ENCODE results near the gene GATAD2B. TPM values are rescaled to one million over a fixed set of nuclear protein-coding genes. Genes with fewer than 3 reads are reported as not detected.

Gene GATAD2B
- total and polyA plus RNA-seq, 2 experiments from 2014 or later, result 5.4 to 11.7 TPM

GRCh38 chr1:153795934-153796785 lies 126.6 kb downstream of the GATAD2B start:
- no peak for TF ChIP-seq EZH2phosphoT487 (IDR thresholded peaks at IDR 0.05; ENCODE audit: low read depth, severe bottlenecking, unreplicated experiment)
- TF ChIP-seq EZH2 (IDR thresholded peaks at IDR 0.05; ENCODE audit: borderline replicate concordance), result no peak
- TF ChIP-seq CTCF (IDR thresholded peaks at IDR 0.05; ENCODE audit: poor library complexity), result no peak
- Histone ChIP-seq H3K27me3 (no peaks in the 10 kb centered on the region), H3K9me2 (replicated peaks; ENCODE audit: insufficient read depth) (no peaks in the 10 kb centered on the region), H3K36me3 (replicated peaks; ENCODE audit: insufficient read depth, low read depth) (no peaks in the 10 kb centered on the region), H3K4me2 (no peak overlapping the region), H3K9me3 (ENCODE audit: low read depth) (no peaks in the 10 kb centered on the region), H2AFZ (no peak overlapping the region), H3K79me2 (no peaks in the 10 kb centered on the region), H3K4me1 (ENCODE audit: insufficient read depth) (no peaks in the 10 kb centered on the region), H3K4me3 (no peak overlapping the region), H4K20me1 (ENCODE audit: insufficient read depth, poor library complexity, severe bottlenecking) (no peaks in the 10 kb centered on the region), H3K27ac (no peak overlapping the region)
- no peak for DNase-seq (ENCODE audit: low spot score)
- WGBS (ENCODE audit: low lambda C conversion rate, missing lambda C conversion rate), result 84% methylated on average over 9 of the region's 9 CpGs

DNA sequence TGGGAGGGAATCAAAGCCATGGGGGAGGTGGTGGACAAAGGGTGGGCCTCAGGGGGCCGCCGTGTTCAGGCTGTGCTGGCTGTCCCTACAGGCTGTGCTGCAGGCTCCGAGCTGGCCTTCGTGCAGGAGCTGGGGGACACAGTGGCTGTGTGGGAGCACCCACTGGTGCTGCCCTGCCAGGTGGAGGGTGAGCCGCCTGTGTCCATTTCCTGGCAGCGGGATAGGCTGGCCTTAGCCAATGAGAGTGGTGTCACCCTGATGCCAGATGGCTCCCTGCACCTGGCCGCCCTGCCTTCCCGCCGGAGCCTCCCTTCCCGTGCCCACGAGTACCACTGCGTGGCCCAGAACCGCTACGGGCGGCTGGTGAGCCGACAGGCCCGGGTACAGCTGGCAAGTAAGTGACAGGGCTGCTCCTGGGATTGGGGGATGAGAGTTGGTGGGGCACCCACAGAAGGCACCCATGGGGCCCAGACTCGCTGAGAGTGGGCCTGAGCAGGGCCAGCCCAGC lies 127.4 kb downstream of the GATAD2B start:
- H3K36me3 ChIP-seq (replicated peaks; ENCODE audit: insufficient read depth, low read depth), result no peaks in the 10 kb centered on the region
- no peaks in the 10 kb centered on the region for H3K79me2 ChIP-seq
- H4K20me1 ChIP-seq (ENCODE audit: insufficient read depth, poor library complexity, severe bottlenecking), result no peaks in the 10 kb centered on the region
- no peak overlapping the region for H3K4me2 ChIP-seq
- no peaks in the 10 kb centered on the region for H3K27me3 ChIP-seq
- no peak for DNase-seq (ENCODE audit: low spot score)
- 89% methylated on average over 18 of the region's 18 CpGs for WGBS (ENCODE audit: low lambda C conversion rate, missing lambda C conversion rate)
- no peak for TF ChIP-seq CTCF (IDR thresholded peaks at IDR 0.05; ENCODE audit: poor library complexity)
- TF ChIP-seq EZH2phosphoT487 (IDR thresholded peaks at IDR 0.05; ENCODE audit: low read depth, severe bottlenecking, unreplicated experiment), result no peak
- no peak for TF ChIP-seq EZH2 (IDR thresholded peaks at IDR 0.05; ENCODE audit: borderline replicate concordance)
- no peaks in the 10 kb centered on the region for H3K9me3 ChIP-seq (ENCODE audit: low read depth)
- H2AFZ ChIP-seq, result no peak overlapping the region
- no peaks in the 10 kb centered on the region for H3K9me2 ChIP-seq (replicated peaks; ENCODE audit: insufficient read depth)
- H3K4me3 ChIP-seq, result no peak overlapping the region
- no peak overlapping the region for H3K27ac ChIP-seq
- no peaks in the 10 kb centered on the region for H3K4me1 ChIP-seq (ENCODE audit: insufficient read depth)

GRCh38 chr1:153794624-153795329 lies 128.0 kb downstream of the GATAD2B start:
- H3K9me3 ChIP-seq (ENCODE audit: low read depth), result no peaks in the 10 kb centered on the region
- no peak overlapping the region for H3K27ac ChIP-seq
- H3K4me3 ChIP-seq, result no peak overlapping the region
- no peak for DNase-seq (ENCODE audit: low spot score)
- no peaks in the 10 kb centered on the region for H3K9me2 ChIP-seq (replicated peaks; ENCODE audit: insufficient read depth)
- no peaks in the 10 kb centered on the region for H3K36me3 ChIP-seq (replicated peaks; ENCODE audit: insufficient read depth, low read depth)
- H3K79me2 ChIP-seq, result no peaks in the 10 kb centered on the region
- no peak overlapping the region for H3K4me2 ChIP-seq
- no peaks in the 10 kb centered on the region for H4K20me1 ChIP-seq (ENCODE audit: insufficient read depth, poor library complexity, severe bottlenecking)
- H3K4me1 ChIP-seq (ENCODE audit: insufficient read depth), result no peaks in the 10 kb centered on the region
- H3K27me3 ChIP-seq, result no peaks in the 10 kb centered on the region
- WGBS (ENCODE audit: low lambda C conversion rate, missing lambda C conversion rate), result 77% methylated on average over 7 of the region's 14 CpGs
- TF ChIP-seq CTCF (IDR thresholded peaks at IDR 0.05; ENCODE audit: poor library complexity) (no peak), EZH2 (IDR thresholded peaks at IDR 0.05; ENCODE audit: borderline replicate concordance) (no peak), EZH2phosphoT487 (IDR thresholded peaks at IDR 0.05; ENCODE audit: low read depth, severe bottlenecking, unreplicated experiment) (no peak)
- H2AFZ ChIP-seq, result no peak overlapping the region

All from hepatocyte (in vitro differentiated cells).